Posterior vena cava (tissue), 2 donors: ENCODE results near the gene MAGEB18. TPM values are rescaled to one million over a fixed set of nuclear protein-coding genes. Genes with fewer than 3 reads are reported as not detected.

Experiments used
- DNase-seq: peaks from one replicate; pipeline ENCODE4 v3.0.0-alpha.2; 2020; ENCODE audit warnings: low spot score
- intact Hi-C, 2 donors: fragments of 100-400 bp; cut with DNase I; formaldehyde crosslinking; loops; one replicate each; pipeline versions ENCODE4 v1.14.1 to v1.14.2; 2022 to 2023
- long read RNA-seq, 2 donors: library from polyadenylated mRNA; unstranded; transcript quantifications; one replicate each; pipeline ENCODE4 v2.0.0, GENCODE V29; 2020 to 2021
- total RNA-seq, 2 donors: library from RNA; stranded (reverse); fragmentation: NEBNext Ultra II Directional; extraction: Animal tissue kit (Norgen Biotek cat#: 25700); gene quantifications; one replicate each; pipeline ENCODE4 v1.2.1, GENCODE V29; 2021
- donor health status: DM: yes; HTN: yes; CAD: no.
- donor health status: DM: yes; HTN: yes; CAD: no.

The MAGEB18 gene
- total RNA-seq, result not detected
- long read RNA-seq, donor 1, result 0 reads
- long read RNA-seq, donor 2, result 0 reads

- intact Hi-C loops, result loop anchor here in 1 of 2 donors (10.0 kb wide), 1 partner anchor 1817 kb away; no protein-coding TSS in a partner anchor
- no peak for DNase-seq
Observed at GRCh38 chrX:26138274-26138673, at the start of gene MAGEB18. TSS of gene MAGEB18 (plus strand) at chrX:26138343. CDS start at chrX:26138986, 643 bp downstream.

GRCh38 chrX:26100421-26100920 lies 37.7 kb upstream of the MAGEB18 start:
- no peak for DNase-seq
- intact Hi-C loops, result no loop called here

GRCh38 chrX:26109142-26109541 lies 29.0 kb upstream of the MAGEB18 start:
- DNase-seq, result no peak

GRCh38 chrX:26146024-26146423 lies 7.9 kb downstream of the MAGEB18 start:
- no peak for DNase-seq
- intact Hi-C loops, result no loop called here

More at GRCh38 chrX:26109142-26109541, 29.0 kb upstream of the MAGEB18 start:
- intact Hi-C loops, result no loop called here

DNA sequence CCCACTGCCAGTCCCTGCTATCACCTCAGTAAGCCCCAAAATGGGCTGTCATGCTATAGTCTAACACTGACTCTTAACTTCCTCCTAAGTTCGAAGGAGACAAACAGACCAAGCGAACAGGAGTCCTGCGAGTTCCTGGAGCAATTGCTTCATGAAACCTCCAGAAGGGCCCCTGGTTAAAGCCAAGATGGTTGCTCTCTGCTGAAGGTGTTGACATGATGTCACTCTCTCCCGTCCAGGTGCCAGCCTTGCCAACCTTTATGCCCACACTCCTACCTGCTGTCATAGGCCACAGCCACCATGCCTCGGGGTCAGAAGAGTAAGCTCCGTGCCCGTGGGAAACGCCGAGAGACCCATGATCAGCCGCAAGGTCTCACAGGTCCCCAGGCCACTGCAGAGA lies 22.2 kb downstream of the MAGEB18 start, which contains the start of gene MAGEB6B:
MAGEB6B (plus strand) TSS at position 301 of the 400 bp plus-strand sequence; CDS start at position 301, 0 bp downstream.
- intact Hi-C loops, result no loop called here
- no peak for DNase-seq

Other genes with a start within 250 kb of the MAGEB18 start
- not detected for gene MAGEB6B, start 22.3 kb downstream of the MAGEB18 start, total RNA-seq
- gene MAGEB6, start 54.1 kb downstream of the MAGEB18 start, total RNA-seq, result not detected
- gene MAGEB5, start 77.8 kb downstream of the MAGEB18 start, total RNA-seq, result not detected